ENCODE measurements around the gene LRRC4.

LRRC4 gene

GRCh38 chr7:128076196-128076795, 45.1 kb upstream of the LRRC4 start:
- H3K36me3 ChIP-seq, result peaks cover 13 to 92% (median 38%) of the 10 kb centered on the region in 3 donors
- intact Hi-C loops (cut with DNase I; ENCODE audit: low total_unique reads), result no loop called here
- TF ChIP-seq CTCF (IDR thresholded peaks at IDR 0.05), result no peak
- H3K27ac ChIP-seq, result no peak overlapping the region
- H3K27me3 ChIP-seq, result no peaks in the 10 kb centered on the region
- no peak overlapping the region for H3K4me3 ChIP-seq
- no peak for DNase-seq
- no peaks in the 10 kb centered on the region for H3K4me1 ChIP-seq
- no peaks in the 10 kb centered on the region for H3K9me3 ChIP-seq

- H3K27ac ChIP-seq, result no peak overlapping the region
- H3K4me3 ChIP-seq, result no peak overlapping the region
- no peaks in the 10 kb centered on the region for H3K27me3 ChIP-seq
- H3K4me1 ChIP-seq, result no peaks in the 10 kb centered on the region
- peaks cover 13 to 84% (median 31%) of the 10 kb centered on the region in 3 donors for H3K36me3 ChIP-seq
- no peak for TF ChIP-seq CTCF (IDR thresholded peaks at IDR 0.05)
- no peak for DNase-seq
- H3K9me3 ChIP-seq, result no peaks in the 10 kb centered on the region
- intact Hi-C loops (cut with DNase I; ENCODE audit: low total_unique reads), result no loop called here
These were observed 44.2 kb upstream of the LRRC4 start for GRCh38 chr7:128075242-128076095.

GRCh38 chr7:128074736-128075135, 43.5 kb upstream of the LRRC4 start:
- Histone ChIP-seq H3K4me1 (no peaks in the 10 kb centered on the region), H3K27ac (no peak overlapping the region), H3K36me3 (peaks cover 13 to 77% (median 31%) of the 10 kb centered on the region in 3 donors), H3K9me3 (no peaks in the 10 kb centered on the region), H3K27me3 (no peaks in the 10 kb centered on the region), H3K4me3 (no peak overlapping the region)
- no peak for TF ChIP-seq CTCF (IDR thresholded peaks at IDR 0.05)
- no peak for DNase-seq
- intact Hi-C loops (cut with DNase I; ENCODE audit: low total_unique reads), result no loop called here

GRCh38 chr7:128074336-128074735, 43.1 kb upstream of the LRRC4 start:
- DNase-seq, result no peak
- no peak for TF ChIP-seq CTCF (IDR thresholded peaks at IDR 0.05)

GRCh38 chr7:128073671-128074310, 42.6 kb upstream of the LRRC4 start:
- H3K9me3 ChIP-seq, result no peaks in the 10 kb centered on the region
- no peak for DNase-seq
- TF ChIP-seq CTCF (IDR thresholded peaks at IDR 0.05), result no peak
- H3K27ac ChIP-seq, result no peak overlapping the region
- intact Hi-C loops (cut with DNase I; ENCODE audit: low total_unique reads), result no loop called here
- H3K4me3 ChIP-seq, result no peak overlapping the region
- peaks cover 13 to 68% (median 31%) of the 10 kb centered on the region in 3 donors for H3K36me3 ChIP-seq
- no peaks in the 10 kb centered on the region for H3K4me1 ChIP-seq
- H3K27me3 ChIP-seq, result no peaks in the 10 kb centered on the region

More at GRCh38 chr7:128074336-128074735, 43.1 kb upstream of the LRRC4 start:
- Histone ChIP-seq H3K36me3 (peaks cover 13 to 74% (median 31%) of the 10 kb centered on the region in 3 donors), H3K4me3 (no peak overlapping the region), H3K9me3 (no peaks in the 10 kb centered on the region), H3K27me3 (no peaks in the 10 kb centered on the region), H3K4me1 (no peaks in the 10 kb centered on the region), H3K27ac (no peak overlapping the region)
- intact Hi-C loops (cut with DNase I; ENCODE audit: low total_unique reads), result no loop called here
